ENCODE results near the gene HAS3. TPM values are rescaled to one million over a fixed set of nuclear protein-coding genes. Genes with fewer than 3 reads are reported as not detected.

Gene HAS3, protein sequence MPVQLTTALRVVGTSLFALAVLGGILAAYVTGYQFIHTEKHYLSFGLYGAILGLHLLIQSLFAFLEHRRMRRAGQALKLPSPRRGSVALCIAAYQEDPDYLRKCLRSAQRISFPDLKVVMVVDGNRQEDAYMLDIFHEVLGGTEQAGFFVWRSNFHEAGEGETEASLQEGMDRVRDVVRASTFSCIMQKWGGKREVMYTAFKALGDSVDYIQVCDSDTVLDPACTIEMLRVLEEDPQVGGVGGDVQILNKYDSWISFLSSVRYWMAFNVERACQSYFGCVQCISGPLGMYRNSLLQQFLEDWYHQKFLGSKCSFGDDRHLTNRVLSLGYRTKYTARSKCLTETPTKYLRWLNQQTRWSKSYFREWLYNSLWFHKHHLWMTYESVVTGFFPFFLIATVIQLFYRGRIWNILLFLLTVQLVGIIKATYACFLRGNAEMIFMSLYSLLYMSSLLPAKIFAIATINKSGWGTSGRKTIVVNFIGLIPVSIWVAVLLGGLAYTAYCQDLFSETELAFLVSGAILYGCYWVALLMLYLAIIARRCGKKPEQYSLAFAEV
- 3.9 and 10.1 TPM in 2 replicates for total RNA-seq

GRCh38 chr16:69105501-69106361 lies at the start of gene HAS3:
TSS of gene HAS3 (plus strand) at chr16:69105653. CDS start at chr16:69109396, 3,743 bp downstream.

DNA sequence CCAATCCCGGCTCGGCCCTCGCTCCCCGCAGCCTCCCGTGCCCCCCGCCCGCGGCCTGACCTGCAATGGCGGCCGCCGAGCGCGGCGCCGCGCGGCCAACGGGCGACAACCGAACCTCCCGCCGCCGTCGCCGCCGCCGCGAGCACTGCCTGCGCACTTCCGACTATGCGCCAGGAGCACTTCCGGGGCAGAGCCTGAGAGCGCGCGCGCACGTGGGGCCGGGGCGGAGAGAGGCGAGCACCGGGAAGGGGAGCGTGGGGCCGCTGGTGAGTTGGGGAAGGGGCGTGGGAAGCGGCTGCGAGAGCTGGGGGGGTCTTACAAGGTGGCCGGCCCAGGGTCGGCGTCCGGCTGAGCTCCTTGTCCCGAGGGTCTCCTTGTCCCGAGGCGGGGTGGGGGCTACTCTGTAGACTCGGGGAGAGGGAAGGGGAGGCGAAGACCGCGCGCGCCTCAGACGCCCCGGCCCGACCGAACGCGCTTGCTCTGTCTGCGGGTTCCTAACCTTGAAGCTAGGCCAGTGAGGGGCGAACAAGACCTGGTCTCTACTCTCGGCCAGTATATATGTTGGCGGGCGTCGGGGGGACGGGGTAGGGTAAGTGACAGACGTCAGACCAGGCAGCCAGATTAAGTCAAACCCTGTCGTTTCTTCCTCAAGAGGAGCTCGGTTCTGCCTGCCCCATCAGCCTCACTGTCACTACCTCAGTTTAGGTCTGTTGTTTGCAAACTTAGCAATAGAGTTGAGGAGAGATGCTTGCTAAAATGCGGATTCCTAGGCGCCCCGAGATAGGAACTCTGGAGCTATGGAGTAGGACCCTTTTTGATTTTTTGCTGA lies 27.2 kb downstream of the HAS3 start, which contains the start of the genes CHTF8 and UTP4:
TSS of gene CHTF8 (minus strand) at position 165 of the 829 bp plus-strand sequence. CDS start 11,130 bp downstream, outside the sequence.
TSS of gene UTP4 (plus strand) at position 226 of the 829 bp plus-strand sequence. CDS start 811 bp downstream, outside the sequence.

Other genes with a start within 250 kb of the HAS3 start
- 36.8 and 67.8 TPM in 2 replicates for gene CHTF8, start 26.9 kb downstream of the HAS3 start, total RNA-seq
- gene UTP4, start 27.0 kb downstream of the HAS3 start, total RNA-seq: 19.3 and 30.8 TPM in 2 replicates
- gene SNTB2, start 81.5 kb downstream of the HAS3 start, total RNA-seq: 29.7 and 81.5 TPM in 2 replicates
- gene VPS4A, start 205.7 kb downstream of the HAS3 start, total RNA-seq: 22.0 and 28.1 TPM in 2 replicates
- gene PDF, start 224.9 kb downstream of the HAS3 start, total RNA-seq: 14.4 and 14.8 TPM in 2 replicates
- 36.2 and 38.3 TPM in 2 replicates for gene COG8, start 233.9 kb downstream of the HAS3 start, total RNA-seq
- gene NIP7, start 234.1 kb downstream of the HAS3 start, total RNA-seq: 18.7 and 26.0 TPM in 2 replicates
- 0.30 TPM in 1 of 2 replicates, not detected in the other for gene TMED6, start 246.1 kb downstream of the HAS3 start, total RNA-seq

Data from smooth muscle cell of the umbilical artery (primary cell).